Measurements from ENCODE around the gene KCNG3.

Gene KCNG3

GRCh38 chr2:42486145-42486906, 7.5 kb downstream of the KCNG3 start:
- H3K4me3 ChIP-seq (ENCODE audit: low read depth, low read length) = no peak overlapping the region
- TF ChIP-seq, protein P1, sequence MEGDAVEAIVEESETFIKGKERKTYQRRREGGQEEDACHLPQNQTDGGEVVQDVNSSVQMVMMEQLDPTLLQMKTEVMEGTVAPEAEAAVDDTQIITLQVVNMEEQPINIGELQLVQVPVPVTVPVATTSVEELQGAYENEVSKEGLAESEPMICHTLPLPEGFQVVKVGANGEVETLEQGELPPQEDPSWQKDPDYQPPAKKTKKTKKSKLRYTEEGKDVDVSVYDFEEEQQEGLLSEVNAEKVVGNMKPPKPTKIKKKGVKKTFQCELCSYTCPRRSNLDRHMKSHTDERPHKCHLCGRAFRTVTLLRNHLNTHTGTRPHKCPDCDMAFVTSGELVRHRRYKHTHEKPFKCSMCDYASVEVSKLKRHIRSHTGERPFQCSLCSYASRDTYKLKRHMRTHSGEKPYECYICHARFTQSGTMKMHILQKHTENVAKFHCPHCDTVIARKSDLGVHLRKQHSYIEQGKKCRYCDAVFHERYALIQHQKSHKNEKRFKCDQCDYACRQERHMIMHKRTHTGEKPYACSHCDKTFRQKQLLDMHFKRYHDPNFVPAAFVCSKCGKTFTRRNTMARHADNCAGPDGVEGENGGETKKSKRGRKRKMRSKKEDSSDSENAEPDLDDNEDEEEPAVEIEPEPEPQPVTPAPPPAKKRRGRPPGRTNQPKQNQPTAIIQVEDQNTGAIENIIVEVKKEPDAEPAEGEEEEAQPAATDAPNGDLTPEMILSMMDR (IDR thresholded peaks at IDR 0.05; ENCODE audit: low read depth, low read length) = no peak

DNA sequence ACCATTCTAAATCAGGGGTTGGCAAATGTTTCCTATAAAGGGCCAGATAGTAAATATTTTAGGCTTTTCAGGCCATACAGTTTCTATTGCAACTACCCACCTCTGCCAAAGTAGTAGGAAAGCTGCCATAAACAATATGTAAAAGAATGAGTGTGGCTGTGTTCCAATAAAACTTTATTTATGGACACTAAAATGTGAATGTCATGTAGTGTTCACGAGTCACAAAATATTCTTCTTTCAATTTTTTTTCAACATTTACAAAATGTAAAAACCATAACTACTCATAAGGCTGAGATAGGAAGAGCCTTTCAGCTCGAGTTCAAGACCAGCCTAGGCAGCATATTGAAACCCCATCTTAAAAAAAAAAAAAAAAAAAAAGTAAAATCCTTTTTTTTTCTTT, 13.4 kb downstream of the KCNG3 start:
- no peak overlapping the region for H3K4me3 ChIP-seq (ENCODE audit: low read depth, low read length)
- TF ChIP-seq, protein P1 (IDR thresholded peaks at IDR 0.05; ENCODE audit: low read depth, low read length) = no peak

GRCh38 chr2:42474765-42475454, 18.9 kb downstream of the KCNG3 start:
- TF ChIP-seq, protein P1 (IDR thresholded peaks at IDR 0.05; ENCODE audit: low read depth, low read length) = no peak
- H3K4me3 ChIP-seq (ENCODE audit: low read depth, low read length) = no peak overlapping the region

DNA sequence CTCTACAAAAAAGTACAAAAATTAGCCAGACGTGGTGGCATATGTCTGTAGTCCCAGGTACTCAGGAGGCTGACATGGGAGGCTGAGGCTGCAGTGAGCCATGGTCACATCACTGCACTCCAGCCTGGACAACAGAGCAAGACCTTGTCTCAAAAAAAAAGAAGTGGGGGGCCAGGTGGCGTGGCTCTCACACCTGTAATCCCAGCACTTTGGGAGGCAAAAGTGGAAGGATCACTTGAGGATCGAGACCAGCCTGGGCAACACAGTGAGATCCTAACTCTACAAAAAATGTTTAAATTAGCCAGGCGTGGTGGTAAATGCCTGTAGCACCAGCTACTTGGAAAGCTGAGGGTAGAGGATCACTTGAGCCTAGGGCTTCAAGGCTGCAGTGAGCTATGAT, 23.1 kb downstream of the KCNG3 start:
- TF ChIP-seq, protein P1 (IDR thresholded peaks at IDR 0.05; ENCODE audit: low read depth, low read length) = no peak
- no peak overlapping the region for H3K4me3 ChIP-seq (ENCODE audit: low read depth, low read length)

DNA sequence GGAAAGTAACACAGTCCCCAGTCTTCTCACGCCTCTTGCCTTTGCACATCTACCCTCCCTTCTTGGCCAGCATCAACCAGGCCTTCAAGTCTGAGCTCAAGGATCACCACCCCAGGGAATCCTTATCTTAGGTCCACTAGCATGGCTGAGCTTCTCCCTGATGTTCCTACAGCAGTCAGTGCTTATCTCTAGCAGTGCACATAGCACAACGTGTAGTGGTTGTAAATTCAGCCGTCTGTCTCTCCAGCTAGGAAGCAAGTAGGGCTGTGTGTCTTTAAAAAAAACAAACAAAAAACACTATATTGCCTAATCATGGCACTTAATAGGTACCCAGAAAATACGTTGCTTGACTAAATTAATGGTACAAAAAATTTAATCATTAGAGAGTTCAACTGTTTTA, 29.2 kb downstream of the KCNG3 start:
- H3K4me3 ChIP-seq (ENCODE audit: low read depth, low read length) = no peak overlapping the region

GRCh38 chr2:42463570-42463969, 30.2 kb downstream of the KCNG3 start:
- TF ChIP-seq, protein P1 (IDR thresholded peaks at IDR 0.05; ENCODE audit: low read depth, low read length) = no peak
- H3K4me3 ChIP-seq (ENCODE audit: low read depth, low read length) = no peak overlapping the region

More for the DNA sequence above, 29.2 kb downstream of the KCNG3 start:
- TF ChIP-seq, protein P1 (IDR thresholded peaks at IDR 0.05; ENCODE audit: low read depth, low read length) = no peak

GRCh38 chr2:42459296-42459695, 34.5 kb downstream of the KCNG3 start:
- no peak overlapping the region for H3K4me3 ChIP-seq (ENCODE audit: low read depth, low read length)
- TF ChIP-seq, protein P1 (IDR thresholded peaks at IDR 0.05; ENCODE audit: low read depth, low read length) = no peak
